Dedifferentiated amniotic fluid mesenchymal stem cell (primary cell): ENCODE results near the gene KCTD5.

Source experiments
- DNase-seq: peaks from one replicate; pipeline ENCODE4 v3.0.0-alpha.2; 2016; ENCODE audit errors: extremely low spot score

The KCTD5 gene

GRCh38 chr16:2724088-2724676, 41.9 kb downstream of the KCTD5 start:
- no peak for DNase-seq

DNA sequence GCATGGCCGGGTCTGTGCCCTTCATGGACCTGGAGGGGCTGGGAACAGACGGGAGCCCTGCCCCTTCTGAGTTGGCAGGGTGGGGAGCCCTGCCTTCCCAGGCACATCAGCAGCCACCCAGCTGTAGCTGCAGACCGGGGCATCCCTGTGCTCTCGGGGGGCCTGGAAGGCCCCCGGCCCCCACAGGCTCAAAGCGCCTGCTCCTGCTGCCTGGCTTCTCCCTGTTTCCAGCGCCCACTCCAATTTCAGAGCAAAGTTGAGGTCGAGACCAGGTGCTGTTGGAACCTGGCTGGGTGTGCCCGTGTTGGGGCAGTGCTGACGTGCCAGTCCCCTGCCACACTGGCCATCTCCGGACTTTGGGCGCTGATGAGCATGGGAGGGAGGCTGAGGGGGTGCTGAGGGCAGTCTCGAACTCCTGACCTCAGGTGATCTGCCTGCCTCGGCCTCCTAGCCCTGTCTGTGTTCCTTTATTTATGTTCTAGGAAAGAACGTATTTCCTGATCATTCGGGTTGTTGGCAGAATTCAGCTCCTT, 42.6 kb downstream of the KCTD5 start:
- DNase-seq = no peak

- no peak for DNase-seq
Measured at GRCh38 chr16:2726923-2727322, 44.6 kb downstream of the KCTD5 start.

DNA sequence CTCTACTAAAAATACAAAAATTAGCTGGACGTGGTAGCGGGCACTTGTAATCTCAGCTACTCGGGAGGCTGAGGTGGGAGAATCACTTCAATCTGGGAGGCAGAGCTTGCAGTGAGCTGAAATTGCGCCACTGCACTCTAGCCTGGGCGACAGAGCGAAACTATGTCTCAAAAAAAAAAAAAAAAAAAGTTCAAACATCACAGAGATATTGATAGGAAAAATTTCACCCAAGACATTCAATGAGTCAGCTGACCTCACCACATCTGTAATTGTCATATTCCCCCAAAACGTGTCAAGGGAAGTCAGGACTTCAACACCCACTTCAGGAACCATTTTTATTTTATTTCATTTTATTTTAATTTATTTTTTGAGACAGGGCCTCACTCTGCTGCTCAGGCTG, 45.7 kb downstream of the KCTD5 start:
- no peak for DNase-seq

DNA sequence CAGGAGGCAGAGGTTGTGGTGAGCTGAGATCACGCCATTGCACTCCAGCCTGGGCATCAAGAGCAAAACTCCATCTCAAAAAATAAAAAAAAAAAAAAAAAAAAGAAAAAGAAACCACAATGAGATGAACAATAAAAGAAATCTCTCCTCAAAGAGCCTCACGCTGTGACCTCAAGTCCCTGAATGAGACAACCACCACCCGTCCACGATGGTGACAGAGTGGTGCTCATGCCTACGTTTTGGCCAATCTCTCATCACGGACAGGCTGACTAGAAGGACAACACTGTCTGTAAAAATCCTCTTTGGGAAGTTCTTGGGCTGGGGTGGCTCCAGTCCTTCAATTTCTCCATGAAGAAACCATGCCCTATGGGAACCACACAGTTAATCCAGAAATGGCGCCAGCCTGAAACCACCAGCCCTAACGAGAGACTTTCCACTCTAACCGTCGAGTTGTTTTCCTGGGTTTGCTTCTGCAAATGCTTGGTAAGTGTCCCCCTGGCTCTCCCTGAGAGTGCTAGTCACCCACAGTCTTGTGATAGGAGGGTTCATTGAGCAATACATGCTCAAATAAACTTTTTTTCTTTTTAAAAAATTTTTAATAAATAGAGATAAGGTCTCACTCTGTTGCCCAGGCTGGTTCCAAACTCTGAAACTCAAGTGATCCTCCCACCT, 52.7 kb downstream of the KCTD5 start:
- DNase-seq = no peak

- no peak for DNase-seq
Measured at GRCh38 chr16:2736476-2737237, 54.3 kb downstream of the KCTD5 start.

- no peak for DNase-seq
Measured at GRCh38 chr16:2737238-2737605, 54.9 kb downstream of the KCTD5 start.

GRCh38 chr16:2737895-2738418, 55.6 kb downstream of the KCTD5 start:
- no peak for DNase-seq

DNA sequence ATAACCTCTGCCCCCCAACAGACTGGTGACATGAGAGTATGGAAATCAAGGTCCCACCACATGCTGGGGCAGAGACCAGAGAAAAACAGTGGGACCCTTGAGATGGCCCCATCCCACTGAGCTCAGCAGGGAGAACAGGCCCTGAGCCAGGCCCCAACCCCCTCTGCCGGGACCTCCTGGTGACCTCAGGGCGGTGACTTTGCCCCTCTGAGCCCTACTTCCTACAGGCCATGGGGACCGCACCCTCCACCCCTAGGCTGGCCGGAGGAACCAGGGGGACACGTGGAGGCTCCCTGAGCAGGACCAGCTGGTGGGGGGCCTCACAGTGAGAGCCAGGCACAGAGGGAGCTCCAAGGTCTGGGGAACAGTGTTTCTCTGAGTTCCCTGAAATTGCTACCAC, 56.3 kb downstream of the KCTD5 start:
- no peak for DNase-seq

- no peak for DNase-seq
Measured at GRCh38 chr16:2739625-2740430, 57.5 kb downstream of the KCTD5 start.

DNA sequence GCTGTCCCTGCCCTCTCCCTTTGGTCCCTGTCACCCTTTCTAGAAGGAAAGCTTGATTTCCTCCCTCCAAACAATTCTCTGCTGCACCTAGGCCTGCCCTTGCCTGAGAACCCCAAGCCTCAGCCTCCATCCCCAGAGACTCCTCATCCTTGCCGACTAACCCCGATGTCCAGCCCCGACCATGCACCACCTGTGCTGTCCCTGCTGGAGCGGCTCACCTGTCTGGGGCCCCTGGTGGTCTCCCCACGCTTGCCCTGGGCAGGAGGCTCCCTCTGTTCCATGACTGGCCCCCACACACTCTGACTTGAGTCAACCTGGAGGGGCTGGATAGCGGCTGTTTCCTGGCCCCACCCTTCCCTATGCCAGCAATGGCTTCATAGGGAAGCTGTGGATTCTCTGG, 58.2 kb downstream of the KCTD5 start:
- no peak for DNase-seq

- DNase-seq = no peak
Measured at GRCh38 chr16:2741168-2741567, 58.8 kb downstream of the KCTD5 start.

DNA sequence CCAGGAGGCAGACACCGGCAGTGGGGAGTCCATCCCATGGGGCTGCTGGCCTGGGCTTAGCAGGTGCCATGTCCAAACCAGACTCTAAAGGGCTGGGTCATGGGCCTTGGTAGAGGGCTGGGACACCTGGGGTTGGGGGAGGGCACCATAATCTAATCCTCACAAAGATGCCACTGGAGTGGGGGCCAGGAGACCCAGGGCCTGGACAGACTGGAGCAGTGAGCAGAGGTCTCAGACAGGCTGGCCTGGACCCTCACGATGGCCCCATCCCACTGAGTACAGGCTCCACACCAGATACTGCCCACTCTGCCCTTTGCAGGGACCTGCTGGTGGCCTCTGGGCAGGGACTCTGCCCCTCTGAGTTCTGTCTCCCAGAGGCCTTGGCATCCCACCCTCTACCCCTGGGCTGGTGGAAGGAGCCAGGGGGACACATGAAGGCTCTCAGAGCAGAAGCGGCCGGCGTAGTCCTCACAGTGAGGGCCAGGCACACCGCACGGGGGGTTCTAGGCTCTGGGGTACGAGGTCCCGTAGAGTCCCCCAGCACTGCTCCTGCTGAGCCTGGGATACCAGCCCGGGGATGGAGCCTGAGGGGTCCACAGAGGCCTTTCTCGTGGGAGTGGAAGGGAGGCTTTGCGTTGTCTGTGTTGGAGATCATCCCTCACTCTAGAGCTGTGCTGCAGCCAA, 60.1 kb downstream of the KCTD5 start:
- no peak for DNase-seq

DNA sequence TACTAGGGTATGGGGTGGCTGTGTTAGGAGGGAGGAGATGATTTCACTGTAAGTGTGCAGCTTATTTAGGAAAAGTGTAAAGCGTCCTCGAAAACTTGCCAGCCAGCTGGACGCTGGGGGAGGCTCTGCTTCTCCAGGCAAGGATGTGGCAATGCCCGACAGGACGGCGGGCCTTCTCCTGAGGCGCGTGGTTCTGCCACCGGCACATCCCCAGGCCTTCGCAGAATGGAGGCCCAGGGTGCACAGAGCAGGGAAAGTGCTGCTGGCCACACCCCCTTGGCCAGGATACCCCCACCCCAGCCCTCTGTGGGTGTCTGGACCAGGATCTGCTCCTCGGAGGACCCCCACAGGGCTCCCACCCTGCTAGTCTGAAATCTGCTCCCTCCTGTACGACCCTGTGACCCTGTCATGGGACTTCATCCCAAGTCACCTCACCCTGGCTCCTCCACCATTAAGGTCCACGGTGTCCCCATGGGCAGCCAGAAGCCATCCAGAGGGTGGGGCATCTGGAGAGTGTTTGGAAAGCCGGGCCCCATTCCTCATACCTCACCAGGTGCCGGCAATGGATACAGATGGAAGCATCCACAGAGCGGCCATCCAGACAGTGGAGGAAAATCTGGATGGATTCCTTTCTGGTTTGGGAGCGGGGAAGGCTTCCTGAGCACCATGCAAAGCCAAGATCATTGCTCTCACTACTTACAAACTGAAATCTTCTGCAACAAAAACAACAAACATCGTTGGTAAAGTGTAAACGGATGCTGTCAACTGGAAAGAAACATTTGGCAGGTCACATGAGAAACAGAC, 60.9 kb downstream of the KCTD5 start:
- no peak for DNase-seq

- no peak for DNase-seq
Measured at GRCh38 chr16:2744711-2745110, 62.4 kb downstream of the KCTD5 start.

DNA sequence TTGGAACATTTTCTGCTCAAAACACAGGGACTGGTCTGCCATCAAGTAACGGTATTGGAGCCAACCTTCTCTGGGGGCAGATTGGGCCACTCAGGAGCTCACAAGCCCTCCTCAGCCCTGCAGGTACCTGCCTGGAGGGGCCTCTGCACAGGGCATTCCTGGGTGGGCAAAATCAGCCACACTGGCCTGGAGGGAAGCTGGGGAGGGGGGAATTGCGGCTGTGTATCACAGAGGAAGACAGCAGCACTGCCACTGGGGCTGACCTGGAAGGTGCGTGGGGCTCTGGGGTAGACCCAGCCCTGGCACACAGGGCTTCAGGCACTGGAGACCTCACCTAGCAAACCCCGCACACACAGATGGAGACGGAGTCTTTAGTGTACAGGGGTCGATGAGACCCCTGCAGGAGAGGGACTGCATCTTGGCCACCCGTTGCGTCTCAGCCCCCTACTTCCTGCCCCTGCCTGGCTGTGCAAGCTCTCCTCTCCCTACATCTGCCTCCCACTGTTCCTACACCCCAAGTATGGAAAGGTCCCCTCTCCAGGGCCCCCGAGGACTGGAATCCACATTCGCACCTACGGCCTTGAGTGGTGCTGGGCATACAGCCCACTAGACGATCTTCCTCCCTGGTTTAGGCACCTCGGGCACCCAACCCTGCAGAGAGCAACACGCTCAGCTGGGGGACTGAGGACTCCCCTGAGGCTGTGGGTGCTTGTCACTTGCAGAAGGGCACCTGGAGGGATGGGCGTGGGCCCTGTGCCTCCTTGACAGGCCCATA, 63.0 kb downstream of the KCTD5 start:
- no peak for DNase-seq

GRCh38 chr16:2745961-2746360, 63.6 kb downstream of the KCTD5 start:
- DNase-seq = no peak

DNA sequence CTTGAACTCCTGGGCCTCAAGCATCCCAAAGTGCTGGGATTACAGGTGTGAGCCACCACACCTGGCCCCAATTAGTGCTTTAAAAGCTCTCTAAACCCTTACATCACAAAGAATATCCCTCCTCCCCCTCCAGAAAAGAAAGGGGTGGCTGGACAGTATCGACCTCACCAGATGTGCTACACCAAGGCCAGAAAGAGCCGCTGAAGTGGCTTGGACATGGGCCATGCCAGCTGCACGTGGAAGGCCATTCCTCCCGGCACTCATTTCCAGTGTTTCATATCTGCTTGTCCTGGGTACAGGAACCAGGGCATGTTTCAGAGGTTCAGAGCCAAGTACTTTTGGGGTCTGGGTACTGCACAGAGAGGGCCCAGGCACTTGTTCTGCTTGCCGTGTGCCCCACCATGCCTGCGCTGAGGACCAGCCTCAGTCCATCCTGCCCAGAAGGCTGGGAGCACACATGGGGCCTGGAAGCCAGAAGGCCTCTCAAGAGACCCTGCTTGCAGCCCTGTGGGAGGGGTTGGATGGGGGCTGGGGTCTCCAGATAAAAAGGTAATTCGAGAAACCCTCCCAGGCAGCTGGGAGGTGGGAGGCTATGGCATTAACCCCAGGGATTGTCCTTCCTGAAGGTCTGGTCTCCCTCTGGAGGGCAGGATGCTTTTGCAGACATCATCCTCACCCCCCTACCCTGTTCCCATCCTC, 66.6 kb downstream of the KCTD5 start:
- no peak for DNase-seq

GRCh38 chr16:2749476-2749875, 67.2 kb downstream of the KCTD5 start:
- no peak for DNase-seq
